ENCODE results near the gene MYOZ2.

MYOZ2 gene

DNA sequence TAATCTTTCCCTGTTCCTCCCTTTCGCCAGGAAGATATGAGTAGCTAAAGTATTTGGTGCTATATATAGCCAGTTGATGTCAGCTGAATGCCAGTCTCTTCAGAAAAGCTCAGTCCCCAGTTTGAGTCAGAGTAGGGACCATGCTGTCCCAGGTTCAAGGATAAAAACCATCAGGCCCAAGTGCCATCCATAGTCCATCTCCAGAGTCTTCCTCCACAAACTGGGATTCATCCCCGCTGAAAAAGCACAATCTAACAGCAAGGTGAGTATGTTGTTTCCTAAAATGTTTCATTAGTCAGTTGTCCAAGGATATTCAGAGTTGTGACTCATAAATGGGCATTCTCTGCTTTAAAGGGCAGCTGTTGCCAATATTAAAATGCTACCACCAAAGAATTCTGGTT is at the start of gene MYOZ2:
Gene MYOZ2 (plus strand): TSS at position 112 of the 401 bp plus-strand sequence. CDS start 694 bp downstream, outside the sequence.
- DNase-seq, result no peak

DNA sequence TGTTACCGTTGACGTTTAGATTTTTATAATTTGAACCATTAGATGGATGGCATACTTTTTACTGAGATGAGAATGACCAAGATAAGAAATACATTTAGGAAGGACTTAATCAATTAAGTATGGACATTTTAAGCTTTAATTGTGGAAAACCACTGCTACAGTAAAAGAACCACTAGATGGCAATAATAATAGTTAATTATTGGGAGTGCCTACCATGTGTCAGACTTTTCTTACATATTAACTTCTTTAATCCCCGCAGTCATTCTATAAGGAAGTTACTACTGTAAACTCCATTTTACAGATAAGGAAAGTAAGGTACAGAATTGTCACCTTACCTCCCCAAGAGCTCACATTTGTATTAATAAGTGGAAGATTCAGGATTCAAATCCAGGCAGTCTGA is 48.5 kb upstream of the MYOZ2 start:
- no peak for DNase-seq

DNA sequence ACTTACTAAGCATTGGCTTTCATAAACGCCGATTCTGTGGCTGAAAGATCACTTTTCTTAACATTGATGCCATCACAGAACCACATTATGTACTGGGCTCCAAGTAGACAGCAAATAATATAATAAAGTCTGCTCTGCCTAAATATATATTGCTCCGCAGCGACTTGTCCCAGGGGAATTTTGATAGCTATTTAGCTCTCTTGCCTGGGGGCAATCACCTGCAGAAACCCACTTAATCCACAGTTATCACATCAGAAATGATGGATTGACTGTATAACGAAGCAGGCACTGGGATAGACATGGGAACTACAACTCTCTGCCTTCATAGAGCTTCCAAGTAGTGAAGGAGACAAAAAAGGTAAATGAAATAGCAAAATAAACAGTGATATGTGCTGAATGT is 48.0 kb upstream of the MYOZ2 start:
- no peak for DNase-seq

DNA sequence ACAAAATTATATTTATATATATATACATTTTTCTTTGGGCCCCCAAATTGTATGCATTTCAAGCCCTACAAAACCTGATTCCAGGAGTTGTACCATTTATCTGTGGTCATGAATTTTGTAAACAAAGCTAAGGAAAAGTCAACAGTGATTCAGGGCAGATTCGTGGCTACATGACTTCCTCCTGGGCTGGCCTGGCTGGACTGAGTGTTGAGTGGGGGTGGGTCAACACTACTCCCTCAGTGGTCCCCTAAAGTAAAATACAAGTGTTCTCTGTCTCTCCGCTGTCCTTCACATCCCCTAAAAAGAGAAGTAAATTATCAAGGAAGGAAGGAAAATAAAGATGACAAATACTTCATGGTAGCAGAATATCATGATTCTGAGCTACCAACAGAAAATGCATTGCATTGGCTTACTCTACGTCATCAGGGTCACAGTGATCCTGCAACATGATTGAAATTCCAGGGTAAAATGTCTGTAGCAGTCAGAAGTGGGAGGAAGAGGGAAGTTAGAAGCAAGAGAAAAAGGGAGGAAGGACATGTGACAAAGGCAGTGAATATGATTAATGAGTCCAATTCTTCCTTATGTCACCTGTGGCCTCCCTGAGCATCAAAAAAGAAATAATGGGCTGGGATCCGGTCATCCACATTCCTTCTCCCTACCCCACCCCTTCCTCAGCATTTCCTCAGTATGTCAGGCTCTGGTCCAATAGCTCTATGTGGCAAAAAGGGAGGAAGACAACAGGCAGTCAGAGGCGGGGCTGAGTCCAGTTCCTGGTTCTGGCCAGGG is 42.4 kb upstream of the MYOZ2 start:
- DNase-seq, result no peak

DNA sequence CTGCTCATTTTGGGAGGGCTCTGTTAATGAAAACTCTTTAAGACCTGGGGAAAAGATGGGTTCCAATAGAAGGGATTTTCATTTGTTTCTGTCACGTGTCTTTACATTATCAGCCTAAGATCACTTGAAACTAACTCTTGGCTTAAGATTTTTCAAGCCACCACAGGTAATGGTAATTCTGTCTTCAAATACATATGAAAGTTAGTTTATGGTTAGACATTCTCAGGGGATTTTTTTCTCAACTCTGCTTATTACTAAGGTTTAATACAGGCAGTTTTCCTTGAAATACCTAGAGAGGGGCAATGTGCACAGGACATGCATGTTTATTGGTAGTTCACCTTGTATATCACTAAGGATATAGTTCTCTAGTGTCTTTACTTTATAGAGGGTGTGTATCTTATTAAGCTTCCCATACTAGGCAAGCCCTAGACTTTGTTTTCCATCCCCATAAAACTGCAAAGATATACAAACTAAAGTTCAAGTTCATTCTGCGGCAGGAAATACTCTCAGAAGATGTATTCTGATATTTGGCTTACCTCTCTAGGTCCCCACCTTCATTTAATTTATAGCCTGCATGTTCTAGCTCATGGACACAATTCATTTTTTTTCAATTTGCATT is 38.2 kb upstream of the MYOZ2 start:
- DNase-seq, result no peak

DNA sequence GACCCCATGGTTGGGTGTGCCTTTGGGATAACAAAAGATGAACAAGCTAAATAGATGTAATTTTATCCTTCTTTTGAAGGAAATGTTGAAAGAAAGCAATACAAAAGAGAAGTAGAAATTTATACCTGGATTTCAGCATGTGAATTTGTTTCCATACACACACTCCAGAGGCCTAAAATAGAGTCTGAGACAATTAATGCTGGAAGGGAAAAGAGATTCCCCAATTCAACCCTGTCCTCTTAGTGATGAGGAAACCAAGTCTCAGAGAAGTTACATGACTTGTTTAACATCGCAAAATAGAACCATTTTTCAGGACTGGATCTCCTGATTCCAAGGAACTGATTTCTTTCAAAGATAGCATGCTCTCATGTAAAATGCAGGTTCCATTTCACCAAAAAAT is 37.3 kb upstream of the MYOZ2 start:
- no peak for DNase-seq

DNA sequence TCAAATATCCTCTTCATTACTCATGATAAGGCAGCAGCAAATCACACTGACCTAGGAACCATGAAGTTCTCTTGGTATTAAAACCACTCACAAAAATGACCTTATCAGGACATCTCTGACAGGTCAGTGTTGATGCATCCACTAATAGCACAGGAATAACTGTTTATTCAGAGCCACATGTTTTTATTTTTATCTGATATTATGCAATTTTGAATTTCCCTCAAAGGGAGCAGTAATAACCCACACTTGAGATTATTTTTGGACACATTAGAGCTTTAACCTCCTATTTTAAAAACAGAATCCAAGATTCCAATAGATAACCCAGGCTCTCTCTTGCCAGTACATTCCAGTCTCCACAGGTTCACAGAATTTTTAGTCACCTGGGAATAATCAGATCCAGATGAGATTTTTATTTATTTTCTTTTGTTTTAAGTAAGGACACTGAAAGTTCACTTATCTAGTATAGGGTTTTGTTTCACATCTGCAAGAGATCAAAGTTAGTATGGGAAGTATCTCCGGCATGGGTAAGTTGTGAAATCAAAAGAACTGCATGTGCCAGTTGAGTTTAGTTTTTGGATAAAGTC is 36.3 kb upstream of the MYOZ2 start:
- no peak for DNase-seq

DNA sequence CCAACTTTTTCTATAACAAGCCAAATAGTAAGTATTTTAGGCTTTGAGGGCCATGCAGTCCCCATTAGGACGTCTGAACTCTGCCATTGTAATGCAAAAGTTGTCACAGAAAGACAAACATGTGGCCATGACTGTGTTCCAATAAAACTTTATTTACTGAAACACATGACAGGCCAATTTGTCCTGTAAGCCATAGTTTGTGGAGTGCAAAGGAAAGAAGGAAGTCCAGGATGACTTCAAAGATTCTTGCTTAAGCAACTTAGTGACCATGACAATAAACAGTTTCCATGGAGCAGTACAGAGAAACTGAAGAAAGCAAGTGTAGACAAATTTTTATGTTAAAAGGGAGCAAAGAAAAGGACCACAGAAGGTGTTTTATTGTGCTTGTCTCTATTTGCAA is 35.0 kb upstream of the MYOZ2 start:
- no peak for DNase-seq

DNA sequence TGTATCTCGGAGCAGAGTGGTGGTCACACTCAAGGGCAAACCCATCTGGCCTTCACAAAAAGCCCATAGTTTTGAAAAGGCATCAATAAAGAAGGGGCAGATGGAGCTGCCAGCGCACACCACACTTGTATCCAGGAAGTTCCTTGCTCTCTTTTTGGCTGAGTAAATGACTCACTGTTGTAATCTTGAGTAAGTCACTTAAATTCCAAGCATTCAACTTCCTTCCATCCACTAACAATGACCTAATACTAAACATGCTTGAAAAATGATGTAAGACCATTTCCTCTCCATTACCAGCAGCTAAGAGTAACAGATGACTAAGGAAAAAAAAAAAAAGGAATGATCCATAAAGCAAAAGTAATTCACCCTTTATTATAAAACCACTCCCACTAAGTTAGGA is 32.4 kb upstream of the MYOZ2 start:
- DNase-seq, result no peak

DNA sequence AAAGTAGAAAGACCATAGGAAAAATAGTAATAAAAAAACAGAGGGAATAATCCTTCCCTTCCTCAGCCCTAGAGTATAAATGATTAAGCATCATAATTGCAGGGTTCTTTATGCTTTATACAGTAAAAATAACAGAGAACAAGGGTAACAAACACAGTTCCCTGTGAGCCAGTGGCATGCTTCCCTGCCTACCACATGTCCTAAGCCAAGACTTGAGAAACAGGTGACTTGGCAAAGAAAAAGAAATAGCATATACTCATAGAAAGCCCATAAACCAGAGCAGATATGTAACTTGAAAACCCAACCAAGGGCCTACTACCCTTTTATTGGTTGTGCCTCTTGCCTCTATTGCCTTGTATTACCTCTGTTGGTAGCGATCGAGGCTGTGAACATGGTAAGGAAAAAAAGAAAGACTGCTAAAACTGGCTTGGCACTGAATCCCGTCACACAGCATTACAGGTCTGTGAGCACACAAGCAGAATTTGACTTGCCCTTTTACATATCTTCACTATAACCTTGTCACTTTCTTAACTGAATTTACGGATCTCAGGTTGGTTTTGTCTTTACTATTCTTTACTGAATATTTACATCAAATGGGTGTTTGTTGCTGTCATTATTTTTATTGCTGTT is 30.9 kb upstream of the MYOZ2 start:
- no peak for DNase-seq

DNA sequence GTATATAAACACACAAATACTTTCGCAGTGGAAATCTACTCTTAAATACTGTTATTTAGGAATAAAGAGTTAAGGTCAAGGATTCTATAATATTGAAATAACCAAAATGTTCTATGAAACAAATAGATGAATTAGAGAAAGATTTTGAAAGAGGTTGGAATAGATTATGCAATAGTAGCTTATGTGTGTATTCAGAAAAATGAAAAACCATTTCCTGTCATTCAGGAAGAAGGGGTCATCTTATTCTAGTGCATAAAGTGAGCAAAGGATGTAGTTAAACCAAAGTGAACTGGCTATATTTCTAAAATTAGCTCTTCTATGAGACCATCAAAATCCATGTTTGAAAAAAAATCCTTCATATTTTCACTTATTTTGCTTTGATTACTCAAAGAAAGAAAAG is 30.0 kb upstream of the MYOZ2 start:
- DNase-seq, result no peak

DNA sequence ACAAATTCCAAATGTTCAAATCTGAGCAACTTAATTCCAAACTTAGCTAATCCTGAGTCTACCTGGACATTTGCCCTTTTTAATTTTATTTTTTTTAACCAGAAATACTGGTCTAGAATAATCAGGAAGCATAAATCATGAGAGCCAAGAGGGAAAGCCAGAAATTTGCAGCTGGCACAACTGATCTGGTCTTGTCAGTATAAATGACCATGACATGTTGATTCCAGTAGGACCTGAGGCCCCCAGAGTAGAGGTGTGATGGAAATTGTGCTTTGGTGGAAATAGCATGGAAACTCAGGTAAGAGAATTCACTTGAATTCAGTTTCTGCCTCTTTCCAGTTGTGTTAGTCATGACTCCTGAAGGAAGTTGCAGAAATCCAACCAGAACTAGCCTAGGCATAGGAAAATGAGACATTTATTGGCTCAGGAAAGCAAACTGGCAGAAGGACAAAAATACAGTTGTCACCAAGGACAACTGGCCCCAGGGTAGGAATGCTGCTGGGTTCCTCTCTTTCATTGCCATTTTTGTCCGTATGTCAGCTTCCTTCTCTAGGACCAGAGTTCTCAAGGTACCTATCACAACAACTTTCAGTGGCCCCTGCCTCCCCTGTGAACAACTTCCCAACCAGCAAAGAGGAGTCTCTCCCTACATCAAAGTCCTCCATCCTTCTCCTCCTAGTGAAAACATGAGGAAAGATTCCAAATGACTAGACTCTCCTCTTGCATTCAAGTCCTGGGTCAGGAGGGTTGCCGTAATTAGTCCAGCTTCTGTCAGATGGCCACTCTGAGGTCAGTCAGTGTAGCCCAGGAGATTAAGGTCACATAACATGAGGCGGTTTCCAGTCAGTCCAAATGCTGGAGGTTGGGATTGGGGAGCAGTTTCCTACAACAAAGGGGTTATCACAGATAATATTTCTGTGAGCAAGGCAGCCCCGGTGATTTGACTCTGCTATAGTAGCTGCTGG is 29.3 kb upstream of the MYOZ2 start:
- no peak for DNase-seq

DNA sequence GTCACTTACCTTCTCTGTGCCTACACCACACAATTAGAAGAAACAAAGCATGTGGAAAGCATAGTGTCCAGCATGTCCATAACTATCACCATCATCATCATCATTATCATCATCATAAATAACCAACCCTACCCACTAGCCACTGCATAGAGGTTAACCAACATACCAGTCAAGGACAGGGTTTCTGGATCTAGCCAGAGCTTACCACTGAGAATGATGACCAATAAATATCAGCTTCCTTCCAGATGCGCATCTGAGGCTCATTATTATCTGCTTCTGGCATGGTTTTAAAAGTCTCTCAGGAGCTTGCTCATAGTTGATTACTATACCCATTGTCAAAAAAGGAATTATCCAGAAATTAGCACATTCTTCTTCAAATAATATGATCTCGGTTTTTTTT is 25.5 kb upstream of the MYOZ2 start:
- no peak for DNase-seq

DNA sequence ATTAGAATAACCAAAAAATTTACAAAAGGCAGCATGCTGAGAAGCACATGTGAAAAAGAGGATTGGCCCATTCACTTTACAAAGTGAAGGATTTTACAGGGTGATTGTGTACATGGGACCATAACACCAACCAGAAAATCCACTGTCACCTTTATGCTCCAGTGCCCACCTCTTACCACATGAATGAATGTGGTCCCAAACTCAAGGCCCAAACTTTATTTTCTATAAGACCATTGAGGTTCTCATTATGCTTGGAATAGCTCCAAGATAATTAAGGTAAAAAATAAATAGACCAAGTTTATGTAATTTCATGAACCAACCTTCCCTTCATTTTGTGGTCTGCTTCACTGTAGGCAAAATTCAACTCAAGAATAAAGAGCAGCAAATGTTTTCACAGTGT is 24.3 kb upstream of the MYOZ2 start:
- no peak for DNase-seq

DNA sequence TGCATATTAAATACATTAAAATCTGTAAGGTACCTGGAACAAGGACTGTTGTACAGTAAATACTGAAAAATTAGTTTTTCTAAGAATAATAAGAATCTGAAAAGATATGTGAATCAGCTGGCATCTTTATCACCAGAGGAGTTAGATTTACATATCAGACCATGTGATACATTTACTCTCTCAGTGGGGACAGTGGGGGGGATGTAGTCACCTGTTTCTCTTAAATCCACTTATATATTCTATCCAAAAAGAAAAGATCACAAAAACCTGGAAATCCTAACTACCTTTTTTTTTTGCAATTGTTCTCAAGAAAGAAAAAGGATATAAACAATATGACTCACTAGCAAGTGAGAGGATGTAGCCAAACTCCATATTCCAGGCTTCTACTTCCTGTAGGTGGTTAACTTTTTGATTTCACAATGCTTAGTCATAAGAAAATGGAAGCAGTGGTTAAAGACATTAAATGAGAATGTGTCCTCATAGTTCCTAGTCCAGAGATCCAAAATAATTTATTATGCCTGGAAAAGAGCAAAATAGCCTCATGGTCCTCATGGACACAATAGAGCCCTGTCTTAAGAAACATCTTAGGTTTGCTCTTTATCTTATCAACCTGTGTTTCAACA is 22.5 kb upstream of the MYOZ2 start:
- DNase-seq, result no peak

DNA sequence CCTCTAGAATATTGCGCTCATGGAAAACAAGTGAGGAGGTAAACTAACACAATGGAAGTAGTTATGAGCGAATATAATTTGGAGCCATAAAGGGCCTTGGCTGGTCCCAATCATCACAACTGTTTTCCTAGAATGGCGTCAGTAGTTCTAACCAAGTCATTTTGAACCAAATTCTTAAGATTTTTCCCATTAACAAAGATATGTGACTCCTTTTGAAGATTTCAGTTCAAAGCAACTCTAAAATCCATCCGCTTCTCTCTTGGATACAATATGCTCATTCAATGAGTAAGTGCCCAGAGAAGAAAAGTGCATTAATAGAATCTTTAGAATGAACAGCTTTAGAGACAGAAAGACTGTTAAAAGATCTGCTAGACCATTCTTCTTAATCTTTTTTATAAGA is 19.6 kb upstream of the MYOZ2 start:
- no peak for DNase-seq

DNA sequence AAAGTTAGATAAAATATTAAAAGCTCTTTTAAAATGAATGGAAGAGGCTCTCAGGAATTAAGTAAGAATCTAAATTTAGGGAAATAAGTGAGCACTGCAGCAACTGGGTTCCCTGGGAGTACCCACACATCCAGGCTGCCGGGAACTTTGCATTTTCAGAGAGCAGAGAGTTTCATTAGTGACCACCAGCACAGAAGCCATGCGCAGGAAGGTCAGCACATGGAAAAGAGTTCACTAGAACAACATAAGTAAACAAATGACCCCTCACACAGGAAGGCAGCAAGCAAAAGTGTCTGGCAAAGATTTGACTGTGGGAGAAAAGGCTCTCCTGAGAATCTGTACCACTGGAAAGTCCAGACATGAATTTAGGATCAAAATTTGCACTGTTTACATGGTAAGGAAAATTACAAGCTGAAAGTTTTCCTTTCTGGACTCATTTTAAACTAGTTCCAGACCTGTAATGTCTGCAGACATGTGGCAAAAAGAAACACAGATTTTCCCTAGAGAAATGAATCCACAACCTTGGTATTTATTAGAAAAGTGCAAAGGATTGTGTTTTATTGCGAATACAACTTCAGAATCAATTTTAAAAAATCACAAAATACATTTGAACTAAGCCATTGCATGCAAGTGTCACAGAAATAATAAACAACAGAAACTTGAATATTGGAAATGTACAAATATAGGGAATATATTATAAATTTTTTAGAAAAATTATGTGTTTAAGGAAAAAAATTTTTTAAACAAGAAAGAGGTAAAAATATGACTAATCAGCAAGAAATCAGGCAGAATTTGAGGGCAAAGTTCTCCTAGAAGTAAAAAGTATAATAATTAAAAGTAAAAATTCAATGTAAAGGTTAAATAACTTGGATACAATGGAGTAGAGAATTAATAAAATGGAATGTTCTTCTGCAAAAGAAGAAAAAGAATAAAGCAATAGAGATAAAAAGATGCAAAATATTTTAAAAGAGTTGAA is 18.4 kb upstream of the MYOZ2 start:
- DNase-seq, result no peak

DNA sequence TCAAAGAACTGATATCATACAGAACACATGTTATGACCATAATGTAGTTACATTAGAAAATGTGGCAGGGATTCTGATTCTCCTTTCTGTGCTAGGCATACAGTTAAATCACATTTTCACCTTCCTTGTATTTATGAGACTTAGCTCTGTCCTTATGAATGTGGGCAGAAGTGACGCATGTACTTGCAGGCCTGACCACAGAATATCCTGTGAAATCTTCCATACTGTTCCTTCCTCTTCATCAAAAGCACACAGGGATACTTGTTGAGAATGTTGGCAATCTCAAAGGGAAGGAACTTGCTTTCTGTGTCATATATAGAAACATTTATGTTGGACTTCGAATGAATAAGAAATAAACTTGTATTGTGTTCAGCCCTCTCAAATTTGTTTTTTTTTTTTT is 17.2 kb upstream of the MYOZ2 start:
- no peak for DNase-seq

DNA sequence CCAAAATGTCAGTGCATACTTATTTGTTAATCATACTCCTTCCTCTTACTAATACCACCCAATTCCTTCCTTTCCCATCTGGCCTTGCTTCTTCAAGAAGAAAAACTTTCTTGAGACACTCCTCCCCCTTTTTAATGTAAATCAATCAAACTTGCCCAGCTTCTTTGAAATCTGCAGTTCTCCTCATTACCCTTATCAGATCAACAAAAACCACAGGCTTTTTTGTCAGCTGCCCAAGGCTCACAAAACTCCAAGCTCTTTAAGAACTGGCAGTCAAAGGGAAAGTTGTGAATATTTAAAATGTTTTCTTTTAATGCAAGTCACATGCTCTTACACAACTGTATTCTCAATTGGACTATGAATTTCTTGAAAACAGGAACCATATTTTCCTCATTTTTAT is 11.3 kb upstream of the MYOZ2 start:
- DNase-seq, result no peak

DNA sequence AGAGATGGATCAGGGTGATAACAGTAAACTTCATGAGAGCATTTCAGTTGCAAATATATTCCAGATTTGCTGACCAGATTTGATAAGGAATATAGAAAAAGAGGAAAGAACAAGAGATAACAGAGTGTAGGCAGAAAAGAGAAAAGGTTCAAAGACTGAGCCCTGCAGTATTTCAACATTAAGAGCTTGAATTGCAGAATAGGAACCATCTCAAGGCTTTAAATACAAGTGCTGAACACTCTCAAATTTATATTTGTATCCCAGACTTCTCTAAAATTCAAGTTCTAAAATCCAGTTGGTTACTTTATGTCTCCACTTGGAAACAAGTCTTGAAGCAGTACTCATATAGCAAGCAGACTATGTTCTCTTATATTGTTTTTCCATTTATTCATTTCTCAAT is 9.7 kb upstream of the MYOZ2 start:
- DNase-seq, result no peak

DNA sequence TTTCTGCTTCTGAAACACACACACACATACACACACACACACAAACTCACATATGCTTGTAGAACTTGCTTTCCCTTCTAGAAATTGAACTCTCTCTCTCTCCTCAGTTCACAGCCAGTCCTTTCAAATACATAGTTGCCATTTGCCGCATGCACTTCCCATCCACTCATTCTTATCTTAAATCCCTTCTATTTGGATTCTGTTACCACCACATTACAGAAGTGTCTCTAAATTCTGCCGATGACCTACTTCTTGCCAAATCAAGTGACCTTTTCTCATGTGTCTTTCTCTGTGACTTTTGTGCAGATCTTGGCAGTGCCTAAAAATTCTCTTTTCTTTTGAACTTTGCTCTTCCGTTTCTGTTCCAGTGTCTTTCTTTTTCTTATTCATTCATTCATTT is 7.5 kb upstream of the MYOZ2 start:
- no peak for DNase-seq

Data from NCI-H748 treated with DMSO at 0.1 percent for 48 hours (cell line).